Subcutaneous adipose tissue (tissue), 4 donors: ENCODE data around the gene BIN1. TPM values are rescaled to one million over a fixed set of nuclear protein-coding genes. Genes with fewer than 3 reads are reported as not detected.

Experiments
- CTCF ChIP-seq: fragments of 450-650 bp; IDR thresholded peaks from one replicate; pipeline ENCODE4 v1.5.1; 2016; ENCODE audit warnings: low read depth, mild to moderate bottlenecking, control low read depth, antibody characterized with exemption, moderate library complexity
- total RNA-seq, 4 donors: library from RNA; depleted of rRNA; stranded (reverse); fragments of >200 nt; gene quantifications; one replicate each; pipeline ENCODE4 v1.1.0, GENCODE V29; 2016

The BIN1 gene
- total RNA-seq, 4 donors from 2014 or later, result 53.3 to 134 (median 55.4) TPM

DNA sequence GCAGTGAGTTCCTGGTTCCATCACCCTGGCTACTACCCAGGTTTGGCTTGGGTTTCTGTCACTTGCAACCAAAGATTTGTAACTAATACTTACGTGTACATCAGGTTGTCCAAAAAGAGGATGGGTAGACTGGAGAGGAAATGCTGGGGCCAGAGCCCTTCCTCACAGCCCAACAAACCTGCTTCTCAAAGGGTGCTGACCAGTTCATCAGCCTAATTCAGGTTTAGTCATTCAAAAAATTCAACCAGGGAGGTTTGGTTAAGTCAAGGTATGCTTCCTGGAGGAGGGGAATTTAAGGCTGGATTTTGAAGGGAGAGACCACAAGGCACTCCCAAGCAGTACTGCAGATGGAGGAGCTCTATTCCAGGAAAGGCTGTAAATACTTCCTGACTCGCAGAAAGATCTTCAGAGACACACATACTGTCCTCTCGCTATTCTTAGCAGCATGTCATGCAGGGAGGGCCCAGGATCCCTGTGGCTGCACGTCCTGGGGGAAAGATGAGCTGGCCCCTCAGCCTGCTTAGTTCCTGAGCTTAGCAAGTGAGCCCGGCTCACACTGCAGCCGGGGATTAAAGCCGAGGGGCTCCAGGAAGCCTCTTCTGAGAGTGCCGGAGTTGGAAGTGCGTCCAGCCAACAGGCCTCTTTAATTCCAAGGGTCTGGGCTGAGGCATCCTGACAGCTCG is 40.0 kb upstream of the BIN1 start:
- no peak for TF ChIP-seq CTCF

DNA sequence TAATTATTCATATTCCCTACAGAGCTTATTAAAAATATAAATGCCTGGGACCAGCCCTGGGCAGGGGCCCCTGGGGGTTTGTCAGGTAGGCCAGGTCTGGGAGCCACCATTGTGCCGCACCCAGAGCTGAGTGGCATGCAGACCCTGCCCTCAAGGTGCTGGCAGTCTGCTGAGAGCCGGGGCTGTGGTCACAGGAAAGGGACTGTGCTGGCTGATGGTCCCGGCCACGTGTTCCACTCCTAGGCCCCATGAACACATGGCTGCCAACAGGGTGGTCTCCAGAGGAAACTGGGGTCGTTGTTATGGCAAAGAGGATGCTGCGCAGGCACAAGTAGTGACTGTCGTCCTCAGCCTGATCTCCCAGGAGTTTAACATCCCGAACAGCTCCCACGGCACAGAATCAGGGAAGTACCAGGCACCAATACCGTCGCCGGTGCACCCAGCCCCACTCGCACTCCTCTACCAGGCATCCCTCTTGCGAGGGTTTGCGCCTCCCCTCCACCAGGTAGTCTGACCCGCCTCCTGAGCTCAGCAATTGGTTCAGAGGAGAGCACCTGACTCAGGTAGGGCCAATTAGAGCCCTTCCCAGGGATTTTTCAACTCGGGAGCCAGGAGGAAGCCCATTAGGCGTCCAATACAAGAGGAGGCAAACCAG is 39.2 kb upstream of the BIN1 start:
- TF ChIP-seq CTCF, result no peak

DNA sequence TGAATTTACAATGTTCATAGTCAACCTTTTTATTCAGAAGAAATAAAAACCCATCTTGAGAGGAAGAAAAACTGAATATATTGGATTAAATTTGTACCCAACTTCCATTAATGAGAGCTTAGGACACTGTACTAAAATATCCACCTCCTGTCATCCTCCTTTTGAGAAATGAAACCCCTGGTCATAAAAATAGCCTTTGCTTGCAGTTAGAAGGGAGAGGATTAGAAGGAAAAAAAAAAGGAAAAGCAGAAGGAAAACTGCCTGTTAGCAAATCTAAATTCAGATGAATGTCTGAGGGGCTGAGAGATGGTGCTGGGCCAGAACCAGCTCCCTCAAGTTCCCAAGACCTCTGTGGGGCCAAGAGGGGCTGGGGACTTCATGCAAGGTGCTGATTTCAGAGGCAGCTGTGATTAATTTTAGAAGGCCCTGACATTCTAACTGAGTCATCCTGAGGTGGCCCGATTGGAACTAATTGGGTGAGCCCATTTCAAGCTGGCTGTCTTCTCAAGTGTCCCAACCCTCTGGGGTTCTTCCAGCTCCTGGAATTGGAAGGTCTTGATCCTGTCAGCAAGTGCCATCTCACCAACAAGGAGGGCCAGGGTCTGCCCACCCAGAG is 38.4 kb upstream of the BIN1 start:
- no peak for TF ChIP-seq CTCF

DNA sequence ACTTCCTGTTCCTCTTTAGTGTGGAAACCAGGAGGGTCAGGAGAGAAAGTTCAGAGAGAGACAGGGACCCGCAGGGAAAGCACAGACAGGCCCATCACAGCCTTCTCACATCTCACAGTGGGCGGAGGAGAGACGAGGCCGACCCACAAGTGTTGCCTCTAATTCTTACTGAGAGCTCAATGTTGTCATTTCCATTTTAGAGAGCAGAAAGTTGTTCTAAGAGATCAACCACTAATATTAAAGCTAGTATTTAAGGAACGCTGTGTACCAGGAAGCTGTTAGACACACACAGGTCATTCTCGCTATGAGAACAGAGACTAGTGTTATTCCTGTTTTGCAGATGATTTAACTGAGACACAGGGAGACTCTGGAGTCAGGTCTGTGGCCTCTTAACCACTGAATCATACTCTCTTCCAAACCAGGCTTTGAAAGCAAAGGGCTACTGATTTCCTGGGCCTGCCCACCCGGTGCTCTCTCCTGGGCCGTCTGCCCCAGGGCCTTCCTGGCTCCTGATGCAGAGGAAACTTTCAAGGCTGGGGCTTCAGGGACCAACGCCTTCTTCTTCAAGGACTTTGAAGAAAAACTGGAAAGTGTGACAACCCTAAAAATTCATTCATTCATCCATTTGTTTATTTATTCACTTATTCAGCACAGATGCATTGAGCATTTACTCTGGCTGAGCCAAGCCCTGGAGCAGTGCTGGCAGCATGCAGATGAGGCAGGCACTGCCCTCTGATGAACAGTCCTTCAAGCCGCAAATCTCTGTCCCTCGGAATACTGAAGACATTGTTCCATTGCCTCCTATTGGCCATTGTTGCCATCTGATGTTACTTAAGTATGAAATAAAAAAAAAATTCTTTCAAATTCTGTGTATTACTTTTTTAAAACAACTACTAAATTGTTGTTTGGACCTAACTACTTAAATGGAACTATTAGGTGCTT is 37.2 kb upstream of the BIN1 start:
- no peak for TF ChIP-seq CTCF

GRCh38 chr2:127142663-127143630 is 36.0 kb upstream of the BIN1 start:
- no peak for TF ChIP-seq CTCF

GRCh38 chr2:127140538-127140937 is 33.6 kb upstream of the BIN1 start:
- TF ChIP-seq CTCF, result no peak
